Neural cell (in vitro differentiated cells): Measurements from ENCODE around the gene TMEM79. TPM values are rescaled to one million over a fixed set of nuclear protein-coding genes. Genes with fewer than 3 reads are reported as not detected.

Experiments used
- H2AFZ ChIP-seq: fragments of 200-600, 300-800 bp; sonication (generic), shearing (Covaris generic); 2 replicates; pipeline ENCODE4 v1.6.0; 2014; ENCODE audit warnings: low read depth, mild to moderate bottlenecking, antibody characterized with exemption, low read length, moderate library complexity
- H3F3A ChIP-seq: fragments of 200-600 bp; shearing (Covaris generic); 2 replicates; pipeline ENCODE4 v1.6.1; 2016; ENCODE audit warnings: mild to moderate bottlenecking, moderate library complexity, mixed read lengths, antibody characterized with exemption, low read length; ENCODE audit not compliant: insufficient read depth, poor library complexity, severe bottlenecking
- H3K27ac ChIP-seq: fragments of 200-600, 300-800 bp; sonication (generic), shearing (Covaris generic); 2 replicates; pipeline ENCODE4 v1.5.1; 2014; ENCODE audit warnings: mild to moderate bottlenecking, low read length, moderate library complexity
- H3K27me3 ChIP-seq: fragments of 300-800, 200-600 bp; sonication (generic), shearing (Covaris generic); 2 replicates; pipeline ENCODE4 v1.6.0; 2014; ENCODE audit warnings: mild to moderate bottlenecking, low read depth, low read length, moderate library complexity; ENCODE audit not compliant: insufficient read depth
- H3K36me3 ChIP-seq: fragments of 300-800, 200-600 bp; sonication (generic), shearing (Covaris generic); 2 replicates; pipeline ENCODE4 v1.5.1; 2014; ENCODE audit warnings: mild to moderate bottlenecking, antibody characterized with exemption, low read length, moderate library complexity; ENCODE audit not compliant: insufficient read depth
- H3K4me2 ChIP-seq: fragments of 300-800, 200-600 bp; sonication (generic), shearing (Covaris generic); 2 replicates; pipeline ENCODE4 v1.6.0; 2014; ENCODE audit warnings: mild to moderate bottlenecking, low read length
- H3K4me3 ChIP-seq: fragments of 300-800, 200-600 bp; sonication (generic), shearing (Covaris generic); 2 replicates; pipeline ENCODE4 v1.5.1; 2014; ENCODE audit warnings: mild to moderate bottlenecking, low read length, moderate library complexity
- H3K79me2 ChIP-seq: fragments of 200-600 bp; shearing (Covaris generic); replicated peaks from 2 replicates; pipeline ENCODE4 v1.6.0; 2014; ENCODE audit warnings: mild to moderate bottlenecking, low read length, moderate library complexity; ENCODE audit not compliant: insufficient read depth
- H3K9ac ChIP-seq: fragments of 300-800, 200-600 bp; sonication (generic), shearing (Covaris generic); 2 replicates; pipeline ENCODE4 v1.6.1; 2016; ENCODE audit warnings: mild to moderate bottlenecking, low read length, mixed read lengths
- H3K9me2 ChIP-seq: fragments of 200-600 bp; shearing (Covaris generic); 2 replicates; pipeline ENCODE4 v1.6.1; 2016; ENCODE audit warnings: mild to moderate bottlenecking, low read length, mixed read lengths; ENCODE audit not compliant: insufficient read depth
- H3K9me3 ChIP-seq: fragments of 200-600, 300-800 bp; sonication (generic), shearing (Covaris generic); 2 replicates; pipeline ENCODE4 v1.6.1; 2016; ENCODE audit warnings: mild to moderate bottlenecking, mixed run types, low read length, moderate library complexity, mixed read lengths
- H4K20me1 ChIP-seq: fragments of 200-600 bp; shearing (Covaris generic); 2 replicates; pipeline ENCODE4 v1.6.1; 2016; ENCODE audit warnings: mild to moderate bottlenecking, mixed run types; ENCODE audit not compliant: insufficient read depth
- CTCF ChIP-seq: fragments of 450-650 bp; IDR thresholded peaks from 2 replicates; pipeline ENCODE4 v1.5.1; 2014; ENCODE audit warnings: antibody characterized with exemption, mild to moderate bottlenecking, moderate library complexity; ENCODE audit not compliant: poor library complexity, severe bottlenecking
- EP300 ChIP-seq: fragments of 450-650 bp; conservative IDR thresholded peaks from 2 replicates; pipeline ENCODE4 v1.6.1; 2014; ENCODE audit warnings: antibody characterized with exemption, mild to moderate bottlenecking, moderate library complexity; ENCODE audit not compliant: poor library complexity, severe bottlenecking
- EZH2 ChIP-seq: fragments of 200-600, 300-800 bp; shearing (Covaris generic), sonication (generic); IDR thresholded peaks from 2 replicates; pipeline ENCODE4 v1.6.1; 2014; ENCODE audit warnings: antibody characterized with exemption, low read length, borderline replicate concordance, mild to moderate bottlenecking; ENCODE audit not compliant: insufficient read depth, poor library complexity, severe bottlenecking
- MXI1 ChIP-seq: fragments of 450-650 bp; conservative IDR thresholded peaks from 2 replicates; pipeline ENCODE4 v1.6.1; 2014; ENCODE audit warnings: antibody characterized with exemption, mild to moderate bottlenecking; ENCODE audit not compliant: poor library complexity, severe bottlenecking
- POLR2AphosphoS5 ChIP-seq: IDR thresholded peaks from 2 replicates; pipeline ENCODE4 v1.6.1; 2012
- RAD21 ChIP-seq: fragments of 450-650 bp; conservative IDR thresholded peaks from 2 replicates; pipeline ENCODE4 v1.6.1; 2014; ENCODE audit warnings: antibody characterized with exemption, mild to moderate bottlenecking, moderate library complexity
- REST ChIP-seq: IDR thresholded peaks from 2 replicates; pipeline ENCODE4 v1.6.1; 2012; ENCODE audit warnings: borderline replicate concordance
- SMC3 ChIP-seq: fragments of 450-650 bp; conservative IDR thresholded peaks from 2 replicates; pipeline ENCODE4 v1.6.1; 2014; ENCODE audit warnings: antibody characterized with exemption, mild to moderate bottlenecking, moderate library complexity; ENCODE audit not compliant: poor library complexity
- TAF1 ChIP-seq: IDR thresholded peaks from 2 replicates; pipeline ENCODE4 v1.6.1; 2012; ENCODE audit warnings: low read depth
- polyA plus RNA-seq: library from polyadenylated mRNA; depleted of rRNA; stranded (reverse); fragments of >200 nt; gene quantifications from 2 replicates; pipeline ENCODE4 v1.2.3, GENCODE V29; 2014

Gene TMEM79
- polyA plus RNA-seq, 1 donor from 2014 or later, result 6.8 TPM

GRCh38 chr1:156258859-156259258, 25.3 kb upstream of the TMEM79 start:
- Histone ChIP-seq H3K4me2 (no peak overlapping the region), H3K36me3 (no peaks in the 10 kb centered on the region), H3K27me3 (no peaks in the 10 kb centered on the region), H3K9ac (no peak overlapping the region), H3K27ac (no peak overlapping the region), H4K20me1 (no peaks in the 10 kb centered on the region), H2AFZ (no peak overlapping the region), H3K79me2 (no peaks in the 10 kb centered on the region), H3F3A (no peaks in the 10 kb centered on the region), H3K4me3 (no peak overlapping the region), H3K9me2 (no peaks in the 10 kb centered on the region), H3K9me3 (no peaks in the 10 kb centered on the region)
- TF ChIP-seq RAD21, result no peak
- no peak for TF ChIP-seq CTCF
- no peak for TF ChIP-seq SMC3
- no peak for TF ChIP-seq EP300
- no peak for TF ChIP-seq REST
- no peak for TF ChIP-seq POLR2AphosphoS5
- TF ChIP-seq TAF1, result no peak
- TF ChIP-seq EZH2, result no peak
- TF ChIP-seq MXI1, result no peak

GRCh38 chr1:156259805-156260204, 24.3 kb upstream of the TMEM79 start:
- Histone ChIP-seq H3F3A (no peaks in the 10 kb centered on the region), H3K36me3 (no peaks in the 10 kb centered on the region), H2AFZ (no peak overlapping the region), H3K27ac (no peak overlapping the region), H3K27me3 (no peaks in the 10 kb centered on the region), H3K9ac (no peak overlapping the region), H3K9me3 (no peaks in the 10 kb centered on the region), H3K9me2 (no peaks in the 10 kb centered on the region), H4K20me1 (no peaks in the 10 kb centered on the region), H3K4me2 (no peak overlapping the region), H3K4me3 (no peak overlapping the region), H3K79me2 (no peaks in the 10 kb centered on the region)
- TF ChIP-seq CTCF (no peak), POLR2AphosphoS5 (no peak), EZH2 (no peak), EP300 (no peak), REST (no peak), SMC3 (no peak)
